Stomach (tissue), 4 donors: ENCODE measurements around the gene COL4A1.

Source experiments
- CTCF ChIP-seq, 7 experiments: fragments of 450-650 bp in 4 of 7; fragments of 200-600 bp in 3 of 7; sonication (generic) in 3 of 7; IDR thresholded peaks; one replicate each; pipeline ENCODE4 v1.5.1; 2016 to 2019; ENCODE audit warnings: antibody characterized with exemption in 7 of 7, control low read depth in 2 of 7, mild to moderate bottlenecking in 1 of 7
- EP300 ChIP-seq: sonication (generic); formaldehyde crosslinking; IDR thresholded peaks from one replicate; pipeline ENCODE4 v1.6.1; 2017; ENCODE audit warnings: antibody characterized with exemption
- POLR2A ChIP-seq, 4 donors: fragments of 450-650 bp; IDR thresholded peaks; one replicate each; pipeline ENCODE4 v1.6.1; 2016; ENCODE audit warnings: antibody characterized with exemption in 4 of 4, control low read depth in 2 of 4, mild to moderate bottlenecking in 1 of 4, moderate library complexity in 1 of 4
- POLR2AphosphoS5 ChIP-seq, 3 donors: sonication (generic); formaldehyde crosslinking; IDR thresholded peaks; one replicate each; pipeline ENCODE4 v1.6.1; 2016; ENCODE audit warnings: antibody characterized with exemption in 3 of 3

GRCh38 chr13:110289661-110290060 lies 17.3 kb downstream of the COL4A1 start:
- no peak for TF ChIP-seq POLR2A (IDR thresholded peaks at IDR 0.05)
- TF ChIP-seq CTCF (IDR thresholded peaks at IDR 0.05): no peak
- no peak for TF ChIP-seq POLR2AphosphoS5 (IDR thresholded peaks at IDR 0.05)
- TF ChIP-seq EP300: no peak
